HFF-Myc (cell line): ENCODE data around the gene TDP2.
"Not testable (repeated sequence)": the region's sequence is repeated elsewhere in the genome, so short reads cannot be mapped to it uniquely, and the experiment has no call there.

ENCODE experiments used
- DNase-seq: peaks from one replicate; pipeline ENCODE4 v3.0.0-alpha.2; 2011; ENCODE audit warnings: low read depth; ENCODE audit errors: extremely low read depth
- H3K4me3 ChIP-seq: replicated peaks from 2 replicates; pipeline ENCODE4 v1.5.1; 2011; ENCODE audit warnings: low read depth, mild to moderate bottlenecking, control low read depth, low read length
- CTCF ChIP-seq: IDR thresholded peaks from 2 replicates; pipeline ENCODE4 v1.5.1; 2012; ENCODE audit warnings: mild to moderate bottlenecking, low read depth, low read length, control low read depth; ENCODE audit errors: missing control alignments

The TDP2 gene

GRCh38 chr6:24644377-24644776, 22.3 kb downstream of the TDP2 start:
- TF ChIP-seq CTCF = no peak
- no peak for DNase-seq
- H3K4me3 ChIP-seq = no peak overlapping the region

- no peak for TF ChIP-seq CTCF
- H3K4me3 ChIP-seq = no peak overlapping the region
Observed at GRCh38 chr6:24643920-24644319, 22.8 kb downstream of the TDP2 start.

GRCh38 chr6:24642061-24642460, 24.6 kb downstream of the TDP2 start:
- no peak overlapping the region for H3K4me3 ChIP-seq
- no peak for DNase-seq
- TF ChIP-seq CTCF = no peak

More at GRCh38 chr6:24643920-24644319, 22.8 kb downstream of the TDP2 start:
- DNase-seq = no peak

- not testable (repeated sequence) for H3K4me3 ChIP-seq, DNase-seq
Observed at GRCh38 chr6:24640631-24641030, 26.1 kb downstream of the TDP2 start.

DNA sequence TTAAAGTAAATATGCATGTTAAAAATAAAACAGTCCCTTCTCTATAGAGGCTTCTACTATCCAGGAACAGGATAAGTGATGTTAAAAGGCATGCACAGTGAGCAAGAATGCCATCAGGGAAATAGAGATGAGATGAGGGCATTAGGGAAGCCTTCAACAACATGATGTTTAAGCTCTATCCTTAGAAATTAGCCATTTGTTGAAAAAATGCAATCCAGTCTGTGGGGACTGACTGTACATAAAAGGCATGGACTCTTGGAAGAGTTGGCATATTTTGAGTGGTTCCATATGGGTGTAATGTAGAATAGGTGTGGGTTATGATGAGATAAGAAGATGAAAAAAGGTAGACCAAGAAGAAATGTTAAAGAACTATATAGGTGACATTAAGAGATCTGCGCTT, 26.5 kb downstream of the TDP2 start:
- no peak for TF ChIP-seq CTCF
- H3K4me3 ChIP-seq = no peak overlapping the region

GRCh38 chr6:24636681-24637080, 30.0 kb downstream of the TDP2 start:
- no peak overlapping the region for H3K4me3 ChIP-seq
- no peak for TF ChIP-seq CTCF
- no peak for DNase-seq

More for the DNA sequence above, 26.5 kb downstream of the TDP2 start:
- no peak for DNase-seq

GRCh38 chr6:24632573-24632972, 34.1 kb downstream of the TDP2 start:
- no peak overlapping the region for H3K4me3 ChIP-seq
- no peak for TF ChIP-seq CTCF
- DNase-seq = no peak
